NAMALWA (cell line): ENCODE data around the gene SLPI.

ENCODE experiments used
- DNase-seq: peaks from one replicate; pipeline ENCODE4 v3.0.0-alpha.2; 2015; ENCODE audit warnings: low spot score

Gene SLPI

DNA sequence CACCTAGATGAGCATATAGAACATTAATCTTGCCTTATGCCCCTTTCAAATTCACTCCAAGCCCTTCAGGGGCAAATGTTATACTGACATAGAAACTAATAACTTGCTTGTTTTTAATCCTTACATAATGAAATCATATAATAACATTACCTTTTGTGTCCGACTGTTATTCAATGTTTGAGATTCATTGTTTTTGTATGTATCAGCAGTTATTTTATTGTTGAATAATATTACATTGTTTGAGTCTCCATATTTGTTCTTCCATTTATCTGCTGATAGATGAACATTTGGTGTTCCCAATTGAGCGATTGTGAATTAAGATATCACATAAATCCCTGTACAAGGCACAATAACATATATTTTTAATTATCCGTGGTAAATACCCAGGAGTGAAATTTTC lies 41.5 kb downstream of the SLPI start:
- no peak for DNase-seq

DNA sequence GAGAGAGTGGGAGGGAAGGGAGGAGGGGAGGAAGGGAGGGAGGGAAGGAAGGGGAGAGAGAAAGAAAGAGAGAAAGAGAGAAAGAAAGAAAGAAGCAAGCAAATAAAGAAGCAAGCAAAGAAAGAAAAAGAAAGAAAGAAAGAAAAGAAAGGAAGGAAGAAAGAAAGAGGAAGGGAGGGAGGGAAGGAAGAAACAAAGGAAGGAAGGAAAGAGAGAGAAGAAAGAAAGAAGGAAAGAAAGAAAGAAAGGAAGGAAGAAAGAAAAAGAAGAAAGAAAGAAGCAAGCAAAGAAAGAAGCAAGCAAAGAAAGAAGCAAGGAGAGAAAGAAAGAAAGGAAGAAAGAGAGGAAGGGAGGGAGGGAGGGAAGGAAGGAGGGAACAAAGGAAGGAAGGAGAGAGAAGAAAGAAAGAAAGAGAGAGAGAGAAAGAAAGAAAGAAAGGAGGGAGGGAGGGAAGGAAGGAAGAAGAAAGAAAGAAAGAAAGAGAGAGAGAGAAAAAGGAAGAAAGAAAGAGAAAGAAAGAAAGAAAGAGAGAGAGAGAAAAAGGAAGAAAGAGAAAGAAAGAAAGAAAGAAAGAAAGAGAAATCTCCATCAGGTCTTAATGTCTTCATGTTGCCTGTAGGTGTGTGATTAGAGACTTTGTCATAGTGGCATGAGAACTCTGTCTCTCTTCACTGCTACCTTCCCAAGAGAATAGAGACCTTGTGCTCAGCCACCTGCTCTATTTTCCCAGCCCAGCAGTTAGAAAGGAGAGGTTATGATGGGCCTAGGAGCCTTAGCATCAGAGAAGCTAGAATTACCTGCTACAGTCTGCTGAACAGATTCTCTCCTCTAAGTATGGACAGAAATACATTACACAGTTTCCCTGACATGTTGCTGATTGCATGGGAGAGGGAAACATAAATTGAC lies 42.5 kb downstream of the SLPI start:
- peak; percentile 11 for DNase-seq

DNA sequence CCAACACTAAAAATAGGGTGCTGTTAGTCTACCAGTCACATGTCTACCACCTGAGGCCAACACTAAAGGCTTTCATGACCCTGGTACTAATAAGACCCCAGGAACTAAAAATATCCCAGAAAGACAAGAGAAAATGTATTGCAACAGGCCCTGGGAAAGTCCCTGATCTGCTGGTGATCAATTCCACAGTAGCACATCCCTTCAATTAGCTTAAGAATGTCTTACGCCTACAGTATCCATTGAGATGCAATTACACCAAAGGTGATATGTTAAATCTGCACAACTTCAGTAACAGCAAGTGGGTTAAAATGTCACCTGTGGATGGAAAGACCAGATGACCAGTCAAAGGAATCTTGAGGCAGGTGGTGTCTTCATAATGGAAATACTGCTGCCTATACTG lies 44.4 kb downstream of the SLPI start:
- DNase-seq: no peak

DNA sequence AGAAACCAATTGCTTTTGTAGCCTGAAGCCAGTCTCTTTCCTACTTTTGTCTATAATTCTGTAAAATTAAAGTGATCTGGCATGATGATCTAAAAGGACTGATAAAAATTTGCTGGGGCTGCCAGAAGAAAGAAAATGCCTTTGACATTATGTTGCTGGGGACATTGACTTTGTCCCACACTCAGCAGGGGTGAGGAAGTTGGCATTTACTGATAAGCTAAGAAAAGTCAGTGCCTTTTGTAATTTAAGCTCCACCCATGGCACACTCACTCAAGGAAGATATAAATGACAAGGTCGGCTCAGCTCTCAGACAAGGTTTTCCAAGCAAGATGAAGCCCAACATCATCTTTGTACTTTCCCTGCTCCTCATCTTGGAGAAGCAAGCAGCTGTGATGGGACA lies 47.6 kb downstream of the SLPI start, which contains the start of gene SEMG1:
Gene SEMG1, plus strand, starts transcription at position 309 of the 400 bp plus-strand sequence. Its CDS starts 21 bp downstream, at position 330.
- no peak for DNase-seq
